Neural cell (in vitro differentiated cells): Measurements from ENCODE around the gene CLIC3. TPM values are rescaled to one million over a fixed set of nuclear protein-coding genes. Genes with fewer than 3 reads are reported as not detected.

Source experiments
- H2AFZ ChIP-seq: fragments of 200-600, 300-800 bp; sonication (generic), shearing (Covaris generic); 2 replicates; pipeline ENCODE4 v1.6.0; 2014; ENCODE audit warnings: low read depth, mild to moderate bottlenecking, antibody characterized with exemption, low read length, moderate library complexity
- H3F3A ChIP-seq: fragments of 200-600 bp; shearing (Covaris generic); 2 replicates; pipeline ENCODE4 v1.6.1; 2016; ENCODE audit warnings: mild to moderate bottlenecking, moderate library complexity, mixed read lengths, antibody characterized with exemption, low read length; ENCODE audit not compliant: insufficient read depth, poor library complexity, severe bottlenecking
- H3K27ac ChIP-seq: fragments of 200-600, 300-800 bp; sonication (generic), shearing (Covaris generic); 2 replicates; pipeline ENCODE4 v1.5.1; 2014; ENCODE audit warnings: mild to moderate bottlenecking, low read length, moderate library complexity
- H3K27me3 ChIP-seq: fragments of 300-800, 200-600 bp; sonication (generic), shearing (Covaris generic); 2 replicates; pipeline ENCODE4 v1.6.0; 2014; ENCODE audit warnings: mild to moderate bottlenecking, low read depth, low read length, moderate library complexity; ENCODE audit not compliant: insufficient read depth
- H3K36me3 ChIP-seq: fragments of 300-800, 200-600 bp; sonication (generic), shearing (Covaris generic); 2 replicates; pipeline ENCODE4 v1.5.1; 2014; ENCODE audit warnings: mild to moderate bottlenecking, antibody characterized with exemption, low read length, moderate library complexity; ENCODE audit not compliant: insufficient read depth
- H3K4me2 ChIP-seq: fragments of 300-800, 200-600 bp; sonication (generic), shearing (Covaris generic); 2 replicates; pipeline ENCODE4 v1.6.0; 2014; ENCODE audit warnings: mild to moderate bottlenecking, low read length
- H3K4me3 ChIP-seq: fragments of 300-800, 200-600 bp; sonication (generic), shearing (Covaris generic); 2 replicates; pipeline ENCODE4 v1.5.1; 2014; ENCODE audit warnings: mild to moderate bottlenecking, low read length, moderate library complexity
- H3K79me2 ChIP-seq: fragments of 200-600 bp; shearing (Covaris generic); replicated peaks from 2 replicates; pipeline ENCODE4 v1.6.0; 2014; ENCODE audit warnings: mild to moderate bottlenecking, low read length, moderate library complexity; ENCODE audit not compliant: insufficient read depth
- H3K9ac ChIP-seq: fragments of 300-800, 200-600 bp; sonication (generic), shearing (Covaris generic); 2 replicates; pipeline ENCODE4 v1.6.1; 2016; ENCODE audit warnings: mild to moderate bottlenecking, low read length, mixed read lengths
- H3K9me2 ChIP-seq: fragments of 200-600 bp; shearing (Covaris generic); 2 replicates; pipeline ENCODE4 v1.6.1; 2016; ENCODE audit warnings: mild to moderate bottlenecking, low read length, mixed read lengths; ENCODE audit not compliant: insufficient read depth
- H3K9me3 ChIP-seq: fragments of 200-600, 300-800 bp; sonication (generic), shearing (Covaris generic); 2 replicates; pipeline ENCODE4 v1.6.1; 2016; ENCODE audit warnings: mild to moderate bottlenecking, mixed run types, low read length, moderate library complexity, mixed read lengths
- H4K20me1 ChIP-seq: fragments of 200-600 bp; shearing (Covaris generic); 2 replicates; pipeline ENCODE4 v1.6.1; 2016; ENCODE audit warnings: mild to moderate bottlenecking, mixed run types; ENCODE audit not compliant: insufficient read depth
- CTCF ChIP-seq: fragments of 450-650 bp; IDR thresholded peaks from 2 replicates; pipeline ENCODE4 v1.5.1; 2014; ENCODE audit warnings: antibody characterized with exemption, mild to moderate bottlenecking, moderate library complexity; ENCODE audit not compliant: poor library complexity, severe bottlenecking
- EP300 ChIP-seq: fragments of 450-650 bp; conservative IDR thresholded peaks from 2 replicates; pipeline ENCODE4 v1.6.1; 2014; ENCODE audit warnings: antibody characterized with exemption, mild to moderate bottlenecking, moderate library complexity; ENCODE audit not compliant: poor library complexity, severe bottlenecking
- EZH2 ChIP-seq: fragments of 200-600, 300-800 bp; shearing (Covaris generic), sonication (generic); IDR thresholded peaks from 2 replicates; pipeline ENCODE4 v1.6.1; 2014; ENCODE audit warnings: antibody characterized with exemption, low read length, borderline replicate concordance, mild to moderate bottlenecking; ENCODE audit not compliant: insufficient read depth, poor library complexity, severe bottlenecking
- MXI1 ChIP-seq: fragments of 450-650 bp; conservative IDR thresholded peaks from 2 replicates; pipeline ENCODE4 v1.6.1; 2014; ENCODE audit warnings: antibody characterized with exemption, mild to moderate bottlenecking; ENCODE audit not compliant: poor library complexity, severe bottlenecking
- POLR2AphosphoS5 ChIP-seq: IDR thresholded peaks from 2 replicates; pipeline ENCODE4 v1.6.1; 2012
- RAD21 ChIP-seq: fragments of 450-650 bp; conservative IDR thresholded peaks from 2 replicates; pipeline ENCODE4 v1.6.1; 2014; ENCODE audit warnings: antibody characterized with exemption, mild to moderate bottlenecking, moderate library complexity
- REST ChIP-seq: IDR thresholded peaks from 2 replicates; pipeline ENCODE4 v1.6.1; 2012; ENCODE audit warnings: borderline replicate concordance
- SMC3 ChIP-seq: fragments of 450-650 bp; conservative IDR thresholded peaks from 2 replicates; pipeline ENCODE4 v1.6.1; 2014; ENCODE audit warnings: antibody characterized with exemption, mild to moderate bottlenecking, moderate library complexity; ENCODE audit not compliant: poor library complexity
- TAF1 ChIP-seq: IDR thresholded peaks from 2 replicates; pipeline ENCODE4 v1.6.1; 2012; ENCODE audit warnings: low read depth
- polyA plus RNA-seq: library from polyadenylated mRNA; depleted of rRNA; stranded (reverse); fragments of >200 nt; gene quantifications from 2 replicates; pipeline ENCODE4 v1.2.3, GENCODE V29; 2014

The CLIC3 gene
- polyA plus RNA-seq, 1 donor from 2014 or later = not detected

GRCh38 chr9:136979769-136980587 lies 16.4 kb downstream of the CLIC3 start:
- peaks cover 29% of the 10 kb centered on the region for H3K27me3 ChIP-seq
- no peak overlapping the region for H3K4me3 ChIP-seq
- H3K9me2 ChIP-seq = no peaks in the 10 kb centered on the region
- H3K36me3 ChIP-seq = no peaks in the 10 kb centered on the region
- H3K4me2 ChIP-seq = no peak overlapping the region
- H3K79me2 ChIP-seq = no peaks in the 10 kb centered on the region
- no peak overlapping the region for H2AFZ ChIP-seq
- no peak overlapping the region for H3K27ac ChIP-seq
- TF ChIP-seq SMC3 = no peak
- no peak for TF ChIP-seq POLR2AphosphoS5
- no peak for TF ChIP-seq CTCF
- TF ChIP-seq MXI1 = no peak
- TF ChIP-seq EZH2 = no peak
- no peak for TF ChIP-seq TAF1
- TF ChIP-seq RAD21 = no peak
- TF ChIP-seq EP300 = no peak
- no peak for TF ChIP-seq REST
- H3K9ac ChIP-seq = no peak overlapping the region
- no peaks in the 10 kb centered on the region for H3K9me3 ChIP-seq
- no peaks in the 10 kb centered on the region for H4K20me1 ChIP-seq
- no peaks in the 10 kb centered on the region for H3F3A ChIP-seq

GRCh38 chr9:136978865-136979544 lies 17.4 kb downstream of the CLIC3 start:
- H4K20me1 ChIP-seq = no peaks in the 10 kb centered on the region
- no peak overlapping the region for H2AFZ ChIP-seq
- no peaks in the 10 kb centered on the region for H3F3A ChIP-seq
- H3K36me3 ChIP-seq = no peaks in the 10 kb centered on the region
- H3K27ac ChIP-seq = no peak overlapping the region
- no peaks in the 10 kb centered on the region for H3K79me2 ChIP-seq
- no peaks in the 10 kb centered on the region for H3K9me3 ChIP-seq
- TF ChIP-seq POLR2AphosphoS5 (no peak), REST (no peak), CTCF (no peak), TAF1 (no peak), EP300 (no peak), RAD21 (no peak), MXI1 (no peak), SMC3 (no peak), EZH2 (no peak)
- no peak overlapping the region for H3K4me2 ChIP-seq
- H3K9ac ChIP-seq = no peak overlapping the region
- H3K27me3 ChIP-seq = peaks cover 19% of the 10 kb centered on the region
- no peaks in the 10 kb centered on the region for H3K9me2 ChIP-seq
- H3K4me3 ChIP-seq = no peak overlapping the region
